Measurements from ENCODE around the gene CPED1. TPM values are rescaled to one million over a fixed set of nuclear protein-coding genes. Genes with fewer than 3 reads are reported as not detected.

The CPED1 gene
- total and polyA plus RNA-seq, 10 of the 15 experiments (the other 5 are each of a cell fraction or from before 2014, with no cell fraction given): 0.01 to 0.77 (median 0.10) TPM; not detected in 1

- ChIA-PET CTCF (interaction anchor here (0.6 to 4.1 kb wide), 4 partner anchors 9 to 868 kb away, joined by 3 to 27 read pairs (median 4); no protein-coding TSS in a partner anchor), POLR2A (no interaction called here)
Measured at GRCh38 chr7:121126201-121126600, 137.7 kb downstream of the CPED1 start.

More at GRCh38 chr7:121126201-121126600, 137.7 kb downstream of the CPED1 start:
- ATAC-seq (no peak), FAIRE-seq (no peak), DNase-seq (ENCODE audit: low read depth, low spot score) (no peak)
- Histone ChIP-seq H3K4me1 (ENCODE audit: control insufficient read depth, insufficient read depth, low read length) (no peaks in the 10 kb centered on the region), H3K4me2 (ENCODE audit: control insufficient read depth, insufficient read depth) (no peak overlapping the region), H3K27ac (ENCODE audit: control insufficient read depth, insufficient read depth) (no peak overlapping the region), H3K4me3 (no peak overlapping the region), H3K36me3 (ENCODE audit: control insufficient read depth in 2 of 2, insufficient read depth in 2 of 2, low read length in 1 of 2) (no peaks in the 10 kb centered on the region), H3K9me3 (replicated peaks; ENCODE audit: control insufficient read depth, insufficient read depth, low read length) (no peaks in the 10 kb centered on the region), H4K20me1 (ENCODE audit: control insufficient read depth, insufficient read depth) (no peaks in the 10 kb centered on the region), H2AFZ (ENCODE audit: control insufficient read depth, low read depth, low read length) (no peak overlapping the region), H3K9ac (ENCODE audit: control insufficient read depth, insufficient read depth, low read length) (no peak overlapping the region), H3K27me3 (replicated peaks in 1 of 2; ENCODE audit: control insufficient read depth in 2 of 2, insufficient read depth in 2 of 2, low read length in 1 of 2) (no peaks in the 10 kb centered on the region), H3K79me2 (ENCODE audit: control insufficient read depth, insufficient read depth, low read length) (no peaks in the 10 kb centered on the region)
- SMC1A ChIA-PET (ENCODE audit: uncharacterized antibody, unreplicated experiment): interaction anchor here (1.1 to 1.6 kb wide), 2 partner anchors 211 to 868 kb away, joined by 5 read pairs; no protein-coding TSS in a partner anchor
- WGBS (ENCODE audit: insufficient coverage, insufficient replicate concordance, low lambda C conversion rate, missing lambda C conversion rate): 95% methylated on average over 1 of the region's 1 CpG
- in situ Hi-C loops (cut with MboI): loop anchor here (25.0 kb wide), 1 partner anchor 861 kb away; no protein-coding TSS in a partner anchor
- RAD21 ChIA-PET (ENCODE audit: unreplicated experiment): interaction anchor here (0.7 to 1.6 kb wide), 2 partner anchors 271 to 868 kb away, joined by 3 to 8 read pairs; no protein-coding TSS in a partner anchor
- TF ChIP-seq CREB1 (IDR thresholded peaks at IDR 0.05; ENCODE audit: low read depth) (no peak), MXI1 (IDR thresholded peaks at IDR 0.05; ENCODE audit: low read depth, low read length) (no peak), CHD4 (IDR thresholded peaks at IDR 0.05) (no peak), ZNF24 (IDR thresholded peaks at IDR 0.05) (no peak), CTCF (IDR thresholded peaks at IDR 0.05 in 2 of 3, conservative IDR thresholded peaks at IDR 0.05 in 1 of 3; ENCODE audit: control insufficient read depth in 2 of 3, extremely low read depth in 1 of 3, insufficient read depth in 1 of 3, low read depth in 3 of 3, low read length in 3 of 3) (no peak), SIX5 (IDR thresholded peaks at IDR 0.05; ENCODE audit: low read depth, low read length, severe bottlenecking) (no peak), PAX8 (IDR thresholded peaks at IDR 0.05) (no peak), JUND (IDR thresholded peaks at IDR 0.05; ENCODE audit: low read depth, low read length) (no peak), ZNF217 (IDR thresholded peaks at IDR 0.05) (no peak), TCF3 (IDR thresholded peaks at IDR 0.05; ENCODE audit: borderline replicate concordance, insufficient read depth, low read depth, low read length) (no peak), TAF1 (IDR thresholded peaks at IDR 0.05; ENCODE audit: borderline replicate concordance, low read depth, low read length) (no peak), SREBF2 (IDR thresholded peaks at IDR 0.05; ENCODE audit: low read length) (no peak), NBN (IDR thresholded peaks at IDR 0.05) (no peak), ZNF384 (IDR thresholded peaks at IDR 0.05; ENCODE audit: borderline replicate concordance, low read depth, low read length) (no peak), ZBTB40 (IDR thresholded peaks at IDR 0.05; ENCODE audit: borderline replicate concordance) (no peak), TARDBP (IDR thresholded peaks at IDR 0.05; ENCODE audit: borderline replicate concordance) (no peak), POLR2AphosphoS5 (IDR thresholded peaks at IDR 0.05; ENCODE audit: low read length) (no peak), ELK1 (IDR thresholded peaks at IDR 0.05; ENCODE audit: low read depth, low read length) (no peak)
- no TSS peak for BruUV-seq (replicated peaks)
- intact Hi-C loops (cut with micrococcal nuclease; ENCODE audit: unreplicated experiment): loop anchor here (2.0 to 5.0 kb wide), 4 partner anchors 211 to 866 kb away; no protein-coding TSS in a partner anchor
